GDM1 (cell line): Measurements from ENCODE around the gene MPPED2.

Source experiments
- DNase-seq: peaks from one replicate; lab custom pipeline; 2025; lab: John Stamatoyannopoulos, UW

MPPED2 gene

GRCh38 chr11:30451626-30452025 is 134.5 kb downstream of the MPPED2 start:
- DNase-seq = no peak

GRCh38 chr11:30451167-30451566 is 135.0 kb downstream of the MPPED2 start:
- no peak for DNase-seq

GRCh38 chr11:30447058-30447640 is 139.0 kb downstream of the MPPED2 start:
- no peak for DNase-seq

GRCh38 chr11:30446520-30446919 is 139.6 kb downstream of the MPPED2 start:
- no peak for DNase-seq

GRCh38 chr11:30445056-30445455 is 141.1 kb downstream of the MPPED2 start:
- no peak for DNase-seq

GRCh38 chr11:30440510-30440909 is 145.6 kb downstream of the MPPED2 start:
- no peak for DNase-seq

GRCh38 chr11:30436801-30437200 is 149.4 kb downstream of the MPPED2 start:
- no peak for DNase-seq

- no peak for DNase-seq
Observed at GRCh38 chr11:30435488-30435887, 150.7 kb downstream of the MPPED2 start.

GRCh38 chr11:30434901-30435300 is 151.3 kb downstream of the MPPED2 start:
- no peak for DNase-seq

GRCh38 chr11:30433831-30434230 is 152.3 kb downstream of the MPPED2 start:
- DNase-seq = no peak

- no peak for DNase-seq
Observed at GRCh38 chr11:30432716-30433115, 153.4 kb downstream of the MPPED2 start.

GRCh38 chr11:30432178-30432577 is 154.0 kb downstream of the MPPED2 start:
- no peak for DNase-seq

GRCh38 chr11:30431127-30431814 is 154.9 kb downstream of the MPPED2 start:
- no peak for DNase-seq

- DNase-seq = no peak
Observed at GRCh38 chr11:30429550-30429949, 156.6 kb downstream of the MPPED2 start.

GRCh38 chr11:30426781-30427180 is 159.4 kb downstream of the MPPED2 start:
- DNase-seq = no peak

GRCh38 chr11:30424844-30425243 is 161.3 kb downstream of the MPPED2 start:
- DNase-seq = no peak

GRCh38 chr11:30424321-30424720 is 161.8 kb downstream of the MPPED2 start:
- no peak for DNase-seq

GRCh38 chr11:30423886-30424285 is 162.3 kb downstream of the MPPED2 start:
- no peak for DNase-seq

GRCh38 chr11:30423279-30423648 is 162.9 kb downstream of the MPPED2 start:
- DNase-seq = no peak

GRCh38 chr11:30422447-30423278 is 163.5 kb downstream of the MPPED2 start:
- DNase-seq = no peak

GRCh38 chr11:30420233-30420787 is 165.8 kb downstream of the MPPED2 start:
- DNase-seq = no peak

- DNase-seq = no peak
Observed at GRCh38 chr11:30414806-30415205, 171.3 kb downstream of the MPPED2 start.

- no peak for DNase-seq
Observed at GRCh38 chr11:30414244-30414643, 171.9 kb downstream of the MPPED2 start.
